PC-9 (cell line): ENCODE measurements around the gene FKBP5.

Experiments used
- CTCF ChIP-seq: fragments of 200-600 bp; sonication (generic); conservative IDR thresholded peaks from 2 replicates; pipeline ENCODE4 v1.6.1; 2017; ENCODE audit warnings: mixed run types, antibody characterized with exemption, mild to moderate bottlenecking, moderate library complexity
- EZH2 ChIP-seq: fragments of 200-600 bp; sonication (generic); IDR thresholded peaks from 2 replicates; pipeline ENCODE4 v1.8.0; 2017; ENCODE audit warnings: antibody characterized with exemption, low read depth

- TF ChIP-seq CTCF = no peak
- no peak for TF ChIP-seq EZH2
Observed at GRCh38 chr6:35729722-35730121, 41.0 kb upstream of the FKBP5 start.
